IPS-15b (cell line): Measurements from ENCODE around the gene GPRIN2.

Experiments
- H3K27me3 ChIP-seq: one replicate; pipeline ENCODE4 v1.6.1; 2013; ENCODE audit warnings: low read length; ENCODE audit not compliant: control insufficient read depth, insufficient read depth
- H3K36me3 ChIP-seq: one replicate; pipeline ENCODE4 v1.6.1; 2013; ENCODE audit warnings: low read length; ENCODE audit not compliant: control insufficient read depth, insufficient read depth
- H3K4me1 ChIP-seq: one replicate; pipeline ENCODE4 v1.6.1; 2013; ENCODE audit warnings: mild to moderate bottlenecking, low read length; ENCODE audit not compliant: control insufficient read depth, insufficient read depth
- H3K4me3 ChIP-seq: one replicate; pipeline ENCODE4 v1.5.1; 2013; ENCODE audit warnings: low read depth, low read length
- H3K9ac ChIP-seq: one replicate; pipeline ENCODE4 v1.6.1; 2013; ENCODE audit warnings: low read depth, mild to moderate bottlenecking, low read length
- H3K9me3 ChIP-seq: one replicate; pipeline ENCODE4 v1.6.1; 2013; ENCODE audit warnings: mild to moderate bottlenecking, low read length; ENCODE audit not compliant: control insufficient read depth, insufficient read depth

Gene GPRIN2

GRCh38 chr10:46544989-46545791, 11.3 kb downstream of the GPRIN2 start:
- H3K36me3 ChIP-seq, result peaks cover 13% of the 10 kb centered on the region

GRCh38 chr10:46543466-46544377, 12.7 kb downstream of the GPRIN2 start:
- Histone ChIP-seq H3K4me1 (peaks cover 10% of the 10 kb centered on the region), H3K9ac (no peak overlapping the region), H3K27me3 (peaks cover 16% of the 10 kb centered on the region), H3K9me3 (no peaks in the 10 kb centered on the region), H3K4me3 (no peak overlapping the region), H3K36me3 (peaks cover 2% of the 10 kb centered on the region)

More at GRCh38 chr10:46544989-46545791, 11.3 kb downstream of the GPRIN2 start:
- H3K9me3 ChIP-seq, result no peaks in the 10 kb centered on the region
- H3K27me3 ChIP-seq, result peaks cover 8% of the 10 kb centered on the region
- H3K9ac ChIP-seq, result no peak overlapping the region
- peaks cover 10% of the 10 kb centered on the region for H3K4me1 ChIP-seq
- H3K4me3 ChIP-seq, result no peak overlapping the region

- peaks cover 10% of the 10 kb centered on the region for H3K4me1 ChIP-seq
- no peak overlapping the region for H3K4me3 ChIP-seq
- H3K36me3 ChIP-seq, result no peaks in the 10 kb centered on the region
- H3K9ac ChIP-seq, result no peak overlapping the region
- H3K27me3 ChIP-seq, result peaks cover 16% of the 10 kb centered on the region
- H3K9me3 ChIP-seq, result no peaks in the 10 kb centered on the region
Observed at GRCh38 chr10:46542567-46543465, 13.6 kb downstream of the GPRIN2 start.

- H3K27me3 ChIP-seq, result peaks cover 16% of the 10 kb centered on the region
- H3K9ac ChIP-seq, result no peak overlapping the region
- peak overlapping the region; percentile 58 for H3K4me3 ChIP-seq
- H3K36me3 ChIP-seq, result no peaks in the 10 kb centered on the region
- no peaks in the 10 kb centered on the region for H3K9me3 ChIP-seq
- H3K4me1 ChIP-seq, result peaks cover 12% of the 10 kb centered on the region
Observed at GRCh38 chr10:46541735-46542566, 14.5 kb downstream of the GPRIN2 start.

- Histone ChIP-seq H3K27me3 (peaks cover 16% of the 10 kb centered on the region), H3K4me1 (peaks cover 14% of the 10 kb centered on the region), H3K9ac (no peak overlapping the region), H3K9me3 (no peaks in the 10 kb centered on the region), H3K4me3 (peak overlapping the region; percentile 58), H3K36me3 (no peaks in the 10 kb centered on the region)
Observed at GRCh38 chr10:46541017-46541661, 15.3 kb downstream of the GPRIN2 start.

GRCh38 chr10:46540412-46541016, 15.9 kb downstream of the GPRIN2 start:
- H3K27me3 ChIP-seq, result peaks cover 16% of the 10 kb centered on the region
- peak overlapping the region; percentile 58 for H3K4me3 ChIP-seq
- no peak overlapping the region for H3K9ac ChIP-seq
- H3K36me3 ChIP-seq, result no peaks in the 10 kb centered on the region
- no peaks in the 10 kb centered on the region for H3K9me3 ChIP-seq
- H3K4me1 ChIP-seq, result peaks cover 14% of the 10 kb centered on the region

- Histone ChIP-seq H3K4me3 (no peak overlapping the region), H3K4me1 (peaks cover 14% of the 10 kb centered on the region), H3K36me3 (no peaks in the 10 kb centered on the region), H3K9ac (no peak overlapping the region), H3K9me3 (no peaks in the 10 kb centered on the region), H3K27me3 (peaks cover 16% of the 10 kb centered on the region)
Observed at GRCh38 chr10:46539596-46540411, 16.7 kb downstream of the GPRIN2 start.

- no peaks in the 10 kb centered on the region for H3K9me3 ChIP-seq
- no peak overlapping the region for H3K9ac ChIP-seq
- no peaks in the 10 kb centered on the region for H3K36me3 ChIP-seq
- peaks cover 14% of the 10 kb centered on the region for H3K4me1 ChIP-seq
- H3K27me3 ChIP-seq, result peaks cover 16% of the 10 kb centered on the region
- H3K4me3 ChIP-seq, result no peak overlapping the region
Observed at GRCh38 chr10:46538717-46539426, 17.6 kb downstream of the GPRIN2 start.

- H3K4me1 ChIP-seq, result peaks cover 14% of the 10 kb centered on the region
- H3K27me3 ChIP-seq, result peaks cover 16% of the 10 kb centered on the region
Observed at GRCh38 chr10:46538155-46538554, 18.3 kb downstream of the GPRIN2 start.

More at GRCh38 chr10:46538155-46538554, 18.3 kb downstream of the GPRIN2 start:
- Histone ChIP-seq H3K9ac (no peak overlapping the region), H3K4me3 (no peak overlapping the region), H3K9me3 (no peaks in the 10 kb centered on the region), H3K36me3 (no peaks in the 10 kb centered on the region)
